ENCODE measurements around the gene CFDP1.
A peak's percentile ranks its signal among the peaks of the same experiment; 100 is the strongest.

Gene CFDP1

DNA sequence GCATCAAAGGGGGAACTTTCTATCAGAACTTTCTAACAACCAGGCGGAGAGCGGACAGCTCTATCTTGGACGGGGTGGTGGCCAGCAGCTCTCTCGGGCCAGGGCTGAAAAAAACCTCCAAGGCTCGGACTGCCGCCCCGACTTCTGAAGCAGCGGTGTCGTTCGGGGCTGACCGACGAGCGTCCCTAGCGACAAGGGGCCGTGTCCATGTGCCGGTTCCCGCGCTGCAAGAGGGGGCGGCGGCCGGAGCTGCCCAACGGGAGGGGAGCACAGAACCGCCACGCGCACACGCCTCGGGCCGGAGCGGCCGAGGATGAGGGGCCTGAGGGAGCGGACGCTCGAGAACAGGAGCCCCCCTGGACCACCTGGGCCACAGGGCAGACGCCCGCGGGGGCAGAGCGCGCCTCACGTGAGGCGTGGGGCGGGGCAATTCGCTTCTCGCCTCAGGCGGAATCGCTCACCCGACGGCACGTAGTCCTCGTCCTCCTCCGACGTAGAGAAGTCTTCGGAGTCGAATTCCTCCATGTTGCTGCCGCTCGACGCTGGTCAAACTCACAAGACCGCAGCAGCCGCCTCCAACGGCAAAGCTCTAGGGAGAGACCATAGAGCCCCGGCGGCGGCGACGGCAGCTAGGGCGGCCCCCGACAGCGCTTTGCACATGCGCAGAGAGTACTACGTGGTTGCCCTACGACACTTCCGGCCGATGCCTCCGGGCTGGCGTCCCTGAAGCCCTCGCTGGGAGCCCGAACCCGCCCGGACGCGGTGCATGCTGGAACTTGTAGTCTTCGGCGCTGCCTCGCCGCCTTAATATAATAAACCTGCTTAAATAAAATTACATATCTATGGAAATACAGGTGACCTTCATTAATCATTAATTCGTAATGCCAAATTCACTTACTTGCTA lies at the start of gene CFDP1:
Gene CFDP1, minus strand, starts transcription at position 676 of the 904 bp plus-strand sequence. Its CDS starts 151 bp downstream, at position 525.
- H3K27me3 Mint-ChIP-seq = no peaks in the 10 kb centered on the region
- peaks cover 4% of the 10 kb centered on the region for H3K9me3 Mint-ChIP-seq
- H3K4me3 Mint-ChIP-seq = peak within 1 kb of the TSS; percentile 96
- peak within 1 kb of the TSS; percentile 92 for H3K27ac Mint-ChIP-seq
- peaks cover 8% of the 10 kb centered on the region for H3K36me3 Mint-ChIP-seq (ENCODE audit: low read depth)
- peaks cover 30% of the 10 kb centered on the region for H3K4me1 Mint-ChIP-seq (ENCODE audit: low read depth)

DNA sequence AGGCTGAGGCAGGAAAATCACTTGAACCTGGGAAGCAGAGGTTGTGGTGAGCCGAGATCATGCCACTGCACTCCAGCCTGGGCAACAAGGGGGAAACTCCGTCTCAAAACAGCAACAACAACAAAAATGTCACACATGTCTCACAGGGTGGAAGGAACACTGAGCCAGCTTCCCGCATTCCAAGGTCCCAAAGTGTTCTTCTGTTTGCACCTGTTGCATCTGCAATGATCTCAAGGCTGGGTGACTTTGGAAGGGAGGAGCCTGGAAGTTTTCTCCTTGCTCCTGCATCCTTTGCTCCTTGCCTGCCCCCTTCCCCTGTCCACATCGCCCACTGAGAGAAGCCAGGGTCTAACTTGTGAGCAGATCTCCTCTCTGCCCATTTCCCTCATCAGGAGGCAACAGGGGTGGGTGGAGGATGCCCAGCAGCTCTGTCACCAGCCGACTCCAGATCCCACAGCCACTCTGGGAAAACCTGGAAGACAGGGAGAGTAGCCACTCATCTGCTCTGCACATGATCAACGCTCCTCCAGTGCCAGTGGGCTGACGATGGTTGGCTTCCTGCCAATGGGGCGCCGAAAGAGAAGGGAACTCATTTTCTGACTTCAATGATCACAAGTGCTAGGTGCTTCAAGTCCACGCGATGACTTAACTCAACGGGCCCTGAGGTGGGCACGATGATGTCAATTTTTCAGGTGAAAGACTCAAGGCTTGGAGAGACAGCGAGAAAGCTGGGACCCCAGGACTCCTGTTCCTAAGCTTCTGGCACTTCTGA lies 49.3 kb upstream of the CFDP1 start:
- Mint-ChIP-seq H3K27me3 (peaks cover 8% of the 10 kb centered on the region), H3K9me3 (no peaks in the 10 kb centered on the region), H3K4me1 (ENCODE audit: low read depth) (no peaks in the 10 kb centered on the region), H3K27ac (no peak overlapping the region), H3K36me3 (ENCODE audit: low read depth) (no peaks in the 10 kb centered on the region), H3K4me3 (no peak overlapping the region)

- Mint-ChIP-seq H3K27me3 (peaks cover 9% of the 10 kb centered on the region), H3K4me1 (ENCODE audit: low read depth) (no peaks in the 10 kb centered on the region), H3K27ac (no peak overlapping the region), H3K9me3 (no peaks in the 10 kb centered on the region), H3K36me3 (ENCODE audit: low read depth) (no peaks in the 10 kb centered on the region), H3K4me3 (no peak overlapping the region)
Observed at GRCh38 chr16:75481475-75481874, 48.2 kb upstream of the CFDP1 start.

- H3K9me3 Mint-ChIP-seq = no peaks in the 10 kb centered on the region
- no peak overlapping the region for H3K27ac Mint-ChIP-seq
- H3K4me1 Mint-ChIP-seq (ENCODE audit: low read depth) = no peaks in the 10 kb centered on the region
- H3K4me3 Mint-ChIP-seq = no peak overlapping the region
- H3K27me3 Mint-ChIP-seq = peaks cover 4% of the 10 kb centered on the region
- no peaks in the 10 kb centered on the region for H3K36me3 Mint-ChIP-seq (ENCODE audit: low read depth)
Observed at GRCh38 chr16:75479421-75479990, 46.2 kb upstream of the CFDP1 start.

- H3K27ac Mint-ChIP-seq = no peak overlapping the region
Observed at GRCh38 chr16:75478480-75479345, 45.4 kb upstream of the CFDP1 start.

DNA sequence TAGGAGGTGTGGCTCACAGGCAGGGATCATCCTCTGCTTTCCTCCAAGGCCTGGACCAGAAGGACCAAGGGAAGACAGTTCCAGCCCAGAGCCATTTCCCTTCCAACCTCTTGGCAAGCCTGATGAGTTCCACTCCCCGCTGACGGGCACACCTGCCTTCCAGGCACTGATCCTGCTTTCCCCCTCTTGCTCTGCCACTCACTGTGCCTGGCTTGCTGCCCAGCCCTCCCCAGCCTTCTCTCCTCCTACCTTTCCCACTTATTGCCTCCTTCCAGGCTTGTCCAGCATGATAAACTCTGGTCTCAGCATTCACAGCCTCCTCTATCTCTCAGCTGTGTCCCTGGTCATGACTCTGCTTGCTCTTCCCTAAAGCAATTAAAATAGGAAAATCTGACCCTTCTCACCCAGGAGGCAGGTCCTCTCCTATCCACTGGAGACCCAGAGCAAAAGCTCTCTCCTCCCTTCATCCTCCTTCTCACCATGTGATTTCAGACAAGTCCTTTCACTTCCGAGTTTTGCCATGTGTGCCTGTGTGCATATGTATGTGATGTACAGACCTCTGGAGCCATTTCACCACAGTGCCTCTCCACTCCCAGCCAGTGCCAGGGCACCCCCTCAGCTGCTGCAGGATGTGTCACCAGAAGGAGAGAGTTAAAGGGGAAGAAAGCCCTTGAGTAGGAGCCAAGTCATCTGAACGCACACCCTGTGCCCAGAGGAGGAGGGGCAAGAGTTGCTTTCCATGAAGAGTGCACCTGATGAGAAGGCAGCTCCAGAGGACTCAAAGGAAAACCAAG lies 44.6 kb upstream of the CFDP1 start:
- Mint-ChIP-seq H3K36me3 (ENCODE audit: low read depth) (no peaks in the 10 kb centered on the region), H3K4me3 (no peak overlapping the region), H3K27ac (no peak overlapping the region), H3K9me3 (no peaks in the 10 kb centered on the region), H3K27me3 (peaks cover 4% of the 10 kb centered on the region), H3K4me1 (ENCODE audit: low read depth) (no peaks in the 10 kb centered on the region)

More at GRCh38 chr16:75478480-75479345, 45.4 kb upstream of the CFDP1 start:
- H3K4me3 Mint-ChIP-seq = no peak overlapping the region
- H3K27me3 Mint-ChIP-seq = peaks cover 4% of the 10 kb centered on the region
- no peaks in the 10 kb centered on the region for H3K36me3 Mint-ChIP-seq (ENCODE audit: low read depth)
- no peaks in the 10 kb centered on the region for H3K9me3 Mint-ChIP-seq
- no peaks in the 10 kb centered on the region for H3K4me1 Mint-ChIP-seq (ENCODE audit: low read depth)

DNA sequence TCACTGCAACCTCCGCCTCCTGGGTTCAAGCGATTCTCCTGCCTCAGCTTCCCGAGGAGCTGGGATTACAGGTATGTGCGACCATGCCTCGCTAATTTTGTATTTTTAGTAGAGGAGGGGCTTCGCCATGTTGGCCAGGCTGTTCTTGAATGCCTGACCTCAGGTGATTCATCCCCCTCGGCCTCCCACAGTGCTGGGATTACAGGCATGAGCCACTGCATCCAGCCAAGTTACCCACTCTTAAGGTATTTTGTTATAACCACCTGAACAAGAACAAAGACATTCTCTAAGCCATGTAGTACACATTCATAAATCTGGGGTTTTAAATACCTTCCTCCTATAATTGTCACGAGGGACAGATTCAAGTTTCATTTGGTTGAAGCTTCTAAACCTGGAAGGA lies 43.5 kb upstream of the CFDP1 start:
- H3K36me3 Mint-ChIP-seq (ENCODE audit: low read depth) = no peaks in the 10 kb centered on the region
- H3K27ac Mint-ChIP-seq = no peak overlapping the region
- peaks cover 4% of the 10 kb centered on the region for H3K27me3 Mint-ChIP-seq
- peaks cover under 1% of the 10 kb centered on the region for H3K4me1 Mint-ChIP-seq (ENCODE audit: low read depth)
- no peak overlapping the region for H3K4me3 Mint-ChIP-seq
- no peaks in the 10 kb centered on the region for H3K9me3 Mint-ChIP-seq

DNA sequence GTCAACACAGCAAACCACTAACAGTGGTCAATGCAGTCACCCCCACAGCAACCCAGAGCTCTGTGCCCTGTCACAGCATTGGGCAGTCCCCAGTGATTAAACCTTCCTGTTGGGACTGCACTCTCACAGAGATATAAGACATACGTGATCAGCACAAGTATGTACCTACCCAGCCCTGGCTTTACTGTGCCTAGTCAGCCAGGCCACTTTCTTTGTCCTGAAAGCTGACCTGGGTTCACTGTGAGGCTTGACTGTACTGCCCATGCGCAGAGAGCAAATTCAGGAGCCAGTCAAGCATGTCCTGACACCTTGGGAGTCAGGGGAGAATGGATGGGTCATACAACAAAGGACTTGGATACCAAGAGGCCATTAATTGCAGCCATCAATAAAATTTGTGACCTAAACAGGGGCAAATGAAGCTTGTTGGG lies 42.1 kb upstream of the CFDP1 start:
- H3K4me3 Mint-ChIP-seq = no peak overlapping the region

GRCh38 chr16:75472908-75473877 lies 39.9 kb upstream of the CFDP1 start:
- peaks cover 3% of the 10 kb centered on the region for H3K4me1 Mint-ChIP-seq (ENCODE audit: low read depth)
- H3K9me3 Mint-ChIP-seq = no peaks in the 10 kb centered on the region
- H3K36me3 Mint-ChIP-seq (ENCODE audit: low read depth) = no peaks in the 10 kb centered on the region
- H3K27ac Mint-ChIP-seq = no peak overlapping the region
- H3K27me3 Mint-ChIP-seq = peaks cover 4% of the 10 kb centered on the region
- no peak overlapping the region for H3K4me3 Mint-ChIP-seq

More for the DNA sequence above, 42.1 kb upstream of the CFDP1 start:
- no peak overlapping the region for H3K27ac Mint-ChIP-seq
- no peaks in the 10 kb centered on the region for H3K9me3 Mint-ChIP-seq
- H3K4me1 Mint-ChIP-seq (ENCODE audit: low read depth) = peaks cover 3% of the 10 kb centered on the region
- no peaks in the 10 kb centered on the region for H3K36me3 Mint-ChIP-seq (ENCODE audit: low read depth)
- H3K27me3 Mint-ChIP-seq = peaks cover 4% of the 10 kb centered on the region

GRCh38 chr16:75471723-75472633 lies 38.7 kb upstream of the CFDP1 start:
- H3K4me3 Mint-ChIP-seq = no peak overlapping the region
- H3K27me3 Mint-ChIP-seq = no peaks in the 10 kb centered on the region
- H3K4me1 Mint-ChIP-seq (ENCODE audit: low read depth) = peaks cover 5% of the 10 kb centered on the region
- H3K36me3 Mint-ChIP-seq (ENCODE audit: low read depth) = no peaks in the 10 kb centered on the region
- no peaks in the 10 kb centered on the region for H3K9me3 Mint-ChIP-seq
- no peak overlapping the region for H3K27ac Mint-ChIP-seq

DNA sequence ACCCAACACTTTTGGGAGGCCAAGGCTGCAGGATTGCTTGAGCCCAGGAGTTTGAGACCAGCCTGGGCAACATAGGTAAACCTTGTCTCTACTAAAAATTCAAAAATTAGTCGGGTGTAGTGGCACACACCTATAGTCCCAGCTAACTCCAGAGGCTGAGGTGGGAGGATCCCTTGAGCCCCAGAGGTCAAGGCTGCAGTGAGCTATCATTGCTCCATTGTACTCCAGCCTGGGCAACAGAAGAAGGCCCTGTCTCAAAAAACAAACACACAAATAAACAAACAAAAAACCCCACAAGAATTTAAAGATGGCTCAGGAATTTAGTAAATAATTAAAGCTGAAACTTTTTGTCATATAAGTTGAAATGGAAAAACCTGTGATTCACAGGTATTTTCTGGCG lies 33.5 kb upstream of the CFDP1 start:
- H3K4me3 Mint-ChIP-seq = no peak overlapping the region
- H3K9me3 Mint-ChIP-seq = no peaks in the 10 kb centered on the region
- H3K27ac Mint-ChIP-seq = no peak overlapping the region
- H3K27me3 Mint-ChIP-seq = no peaks in the 10 kb centered on the region
- H3K4me1 Mint-ChIP-seq (ENCODE audit: low read depth) = peaks cover 39% of the 10 kb centered on the region
- no peaks in the 10 kb centered on the region for H3K36me3 Mint-ChIP-seq (ENCODE audit: low read depth)

Measured in stimulated activated naive CD8-positive, alpha-beta T cell treated with anti-CD3 and anti-CD28 coated beads, Interleukin-15, Interleukin-2, amounts not matched to agents 100 ng/mL and 50 ng/mL, for 24 hours (primary cell).